ENCODE results near the gene NOXRED1.
A peak's percentile ranks its signal among the peaks of the same experiment; 100 is the strongest.

NOXRED1 gene

DNA sequence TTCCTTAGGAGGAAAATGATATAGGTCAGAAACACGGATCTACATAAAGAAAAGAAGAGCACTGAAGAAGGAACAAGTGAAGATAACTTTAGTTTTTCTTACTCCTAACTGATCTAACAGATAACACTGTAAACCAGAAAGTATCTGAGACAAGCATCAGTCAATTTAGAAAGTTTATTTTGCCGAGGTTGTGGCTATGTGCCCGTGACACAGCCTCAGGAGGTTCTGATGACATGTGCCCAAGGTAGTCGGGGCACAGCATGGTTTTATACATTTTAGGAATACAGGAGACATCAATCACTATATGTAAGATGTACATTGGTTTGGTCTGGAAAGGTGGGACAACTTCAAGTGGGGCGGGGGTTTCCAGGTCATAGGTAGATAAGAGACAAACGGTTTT lies 23.1 kb downstream of the NOXRED1 start (continued):
- TF ChIP-seq, protein P1, sequence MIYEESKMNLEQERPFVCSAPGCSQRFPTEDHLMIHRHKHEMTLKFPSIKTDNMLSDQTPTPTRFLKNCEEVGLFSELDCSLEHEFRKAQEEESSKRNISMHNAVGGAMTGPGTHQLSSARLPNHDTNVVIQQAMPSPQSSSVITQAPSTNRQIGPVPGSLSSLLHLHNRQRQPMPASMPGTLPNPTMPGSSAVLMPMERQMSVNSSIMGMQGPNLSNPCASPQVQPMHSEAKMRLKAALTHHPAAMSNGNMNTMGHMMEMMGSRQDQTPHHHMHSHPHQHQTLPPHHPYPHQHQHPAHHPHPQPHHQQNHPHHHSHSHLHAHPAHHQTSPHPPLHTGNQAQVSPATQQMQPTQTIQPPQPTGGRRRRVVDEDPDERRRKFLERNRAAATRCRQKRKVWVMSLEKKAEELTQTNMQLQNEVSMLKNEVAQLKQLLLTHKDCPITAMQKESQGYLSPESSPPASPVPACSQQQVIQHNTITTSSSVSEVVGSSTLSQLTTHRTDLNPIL (CRISPR knock-in tag; IDR thresholded peaks at IDR 0.05; ENCODE audit: low read depth): no peak
- no peak for TF ChIP-seq ZNF70 (CRISPR knock-in tag; IDR thresholded peaks at IDR 0.05)

DNA sequence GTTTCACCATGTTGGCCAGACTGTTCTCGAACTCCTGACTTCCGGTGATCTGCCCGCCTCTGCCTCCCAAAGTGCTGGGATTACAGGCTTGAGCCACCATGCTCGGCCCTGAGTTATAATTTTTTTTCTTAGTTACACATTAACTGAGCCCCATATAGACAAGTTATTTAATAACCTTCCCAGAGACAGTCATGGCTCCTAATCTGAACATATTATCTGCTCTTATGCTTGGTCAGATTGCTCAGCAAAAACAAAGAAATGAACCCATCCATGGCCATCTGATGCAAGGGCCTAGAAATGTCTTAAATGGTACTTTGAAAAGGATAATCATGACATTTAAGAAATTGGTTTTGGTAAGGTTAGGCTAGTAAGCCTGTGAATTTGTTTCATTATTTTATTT lies 33.1 kb downstream of the NOXRED1 start:
- no peak for ATAC-seq
- TF ChIP-seq, protein P1 (CRISPR knock-in tag; IDR thresholded peaks at IDR 0.05; ENCODE audit: low read depth): no peak
- TF ChIP-seq, protein P2, sequence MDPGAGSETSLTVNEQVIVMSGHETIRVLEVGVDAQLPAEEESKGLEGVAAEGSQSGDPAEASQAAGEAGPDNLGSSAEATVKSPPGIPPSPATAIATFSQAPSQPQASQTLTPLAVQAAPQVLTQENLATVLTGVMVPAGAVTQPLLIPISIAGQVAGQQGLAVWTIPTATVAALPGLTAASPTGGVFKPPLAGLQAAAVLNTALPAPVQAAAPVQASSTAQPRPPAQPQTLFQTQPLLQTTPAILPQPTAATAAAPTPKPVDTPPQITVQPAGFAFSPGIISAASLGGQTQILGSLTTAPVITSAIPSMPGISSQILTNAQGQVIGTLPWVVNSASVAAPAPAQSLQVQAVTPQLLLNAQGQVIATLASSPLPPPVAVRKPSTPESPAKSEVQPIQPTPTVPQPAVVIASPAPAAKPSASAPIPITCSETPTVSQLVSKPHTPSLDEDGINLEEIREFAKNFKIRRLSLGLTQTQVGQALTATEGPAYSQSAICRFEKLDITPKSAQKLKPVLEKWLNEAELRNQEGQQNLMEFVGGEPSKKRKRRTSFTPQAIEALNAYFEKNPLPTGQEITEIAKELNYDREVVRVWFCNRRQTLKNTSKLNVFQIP (CRISPR knock-in tag; IDR thresholded peaks at IDR 0.05; ENCODE audit: borderline replicate concordance, low read depth): no peak
- TF ChIP-seq GLIS3 (CRISPR knock-in tag; IDR thresholded peaks at IDR 0.05) (no peak), ZFP30 (CRISPR knock-in tag; IDR thresholded peaks at IDR 0.05) (no peak), ZNF565 (CRISPR knock-in tag; conservative IDR thresholded peaks at IDR 0.05; ENCODE audit: low read depth) (no peak)

DNA sequence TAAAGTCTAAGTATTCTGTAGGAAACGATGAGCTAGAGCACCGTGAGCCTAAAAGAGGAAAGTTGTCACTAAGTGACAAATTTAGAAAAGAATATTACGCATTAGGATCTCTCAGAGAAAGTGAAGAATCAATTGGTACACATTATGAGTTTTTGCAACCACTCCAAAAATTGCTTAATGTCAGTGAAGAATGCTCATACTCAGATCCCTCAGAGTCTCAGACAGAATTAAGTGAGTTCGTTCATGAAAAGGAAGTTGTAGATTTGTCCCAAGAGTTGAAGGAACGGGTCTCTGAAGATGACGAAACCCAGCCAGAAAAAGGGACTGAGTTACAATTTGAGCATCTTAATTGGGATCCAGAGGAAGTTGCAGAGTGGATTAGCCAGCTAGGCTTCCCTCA lies 44.6 kb downstream of the NOXRED1 start:
- no peak for ATAC-seq
- no peak for TF ChIP-seq ZNF565 (CRISPR knock-in tag; conservative IDR thresholded peaks at IDR 0.05; ENCODE audit: low read depth)
- TF ChIP-seq, protein P3, sequence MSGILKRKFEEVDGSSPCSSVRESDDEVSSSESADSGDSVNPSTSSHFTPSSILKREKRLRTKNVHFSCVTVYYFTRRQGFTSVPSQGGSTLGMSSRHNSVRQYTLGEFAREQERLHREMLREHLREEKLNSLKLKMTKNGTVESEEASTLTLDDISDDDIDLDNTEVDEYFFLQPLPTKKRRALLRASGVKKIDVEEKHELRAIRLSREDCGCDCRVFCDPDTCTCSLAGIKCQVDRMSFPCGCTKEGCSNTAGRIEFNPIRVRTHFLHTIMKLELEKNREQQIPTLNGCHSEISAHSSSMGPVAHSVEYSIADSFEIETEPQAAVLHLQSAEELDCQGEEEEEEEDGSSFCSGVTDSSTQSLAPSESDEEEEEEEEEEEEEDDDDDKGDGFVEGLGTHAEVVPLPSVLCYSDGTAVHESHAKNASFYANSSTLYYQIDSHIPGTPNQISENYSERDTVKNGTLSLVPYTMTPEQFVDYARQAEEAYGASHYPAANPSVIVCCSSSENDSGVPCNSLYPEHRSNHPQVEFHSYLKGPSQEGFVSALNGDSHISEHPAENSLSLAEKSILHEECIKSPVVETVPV (CRISPR knock-in tag; IDR thresholded peaks at IDR 0.05): no peak
- TF ChIP-seq, protein P4, sequence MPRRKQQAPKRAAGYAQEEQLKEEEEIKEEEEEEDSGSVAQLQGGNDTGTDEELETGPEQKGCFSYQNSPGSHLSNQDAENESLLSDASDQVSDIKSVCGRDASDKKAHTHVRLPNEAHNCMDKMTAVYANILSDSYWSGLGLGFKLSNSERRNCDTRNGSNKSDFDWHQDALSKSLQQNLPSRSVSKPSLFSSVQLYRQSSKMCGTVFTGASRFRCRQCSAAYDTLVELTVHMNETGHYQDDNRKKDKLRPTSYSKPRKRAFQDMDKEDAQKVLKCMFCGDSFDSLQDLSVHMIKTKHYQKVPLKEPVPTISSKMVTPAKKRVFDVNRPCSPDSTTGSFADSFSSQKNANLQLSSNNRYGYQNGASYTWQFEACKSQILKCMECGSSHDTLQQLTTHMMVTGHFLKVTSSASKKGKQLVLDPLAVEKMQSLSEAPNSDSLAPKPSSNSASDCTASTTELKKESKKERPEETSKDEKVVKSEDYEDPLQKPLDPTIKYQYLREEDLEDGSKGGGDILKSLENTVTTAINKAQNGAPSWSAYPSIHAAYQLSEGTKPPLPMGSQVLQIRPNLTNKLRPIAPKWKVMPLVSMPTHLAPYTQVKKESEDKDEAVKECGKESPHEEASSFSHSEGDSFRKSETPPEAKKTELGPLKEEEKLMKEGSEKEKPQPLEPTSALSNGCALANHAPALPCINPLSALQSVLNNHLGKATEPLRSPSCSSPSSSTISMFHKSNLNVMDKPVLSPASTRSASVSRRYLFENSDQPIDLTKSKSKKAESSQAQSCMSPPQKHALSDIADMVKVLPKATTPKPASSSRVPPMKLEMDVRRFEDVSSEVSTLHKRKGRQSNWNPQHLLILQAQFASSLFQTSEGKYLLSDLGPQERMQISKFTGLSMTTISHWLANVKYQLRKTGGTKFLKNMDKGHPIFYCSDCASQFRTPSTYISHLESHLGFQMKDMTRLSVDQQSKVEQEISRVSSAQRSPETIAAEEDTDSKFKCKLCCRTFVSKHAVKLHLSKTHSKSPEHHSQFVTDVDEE (CRISPR knock-in tag; IDR thresholded peaks at IDR 0.05): no peak
- no peak for TF ChIP-seq TCF4 (CRISPR knock-in tag; IDR thresholded peaks at IDR 0.05; ENCODE audit: borderline replicate concordance)

DNA sequence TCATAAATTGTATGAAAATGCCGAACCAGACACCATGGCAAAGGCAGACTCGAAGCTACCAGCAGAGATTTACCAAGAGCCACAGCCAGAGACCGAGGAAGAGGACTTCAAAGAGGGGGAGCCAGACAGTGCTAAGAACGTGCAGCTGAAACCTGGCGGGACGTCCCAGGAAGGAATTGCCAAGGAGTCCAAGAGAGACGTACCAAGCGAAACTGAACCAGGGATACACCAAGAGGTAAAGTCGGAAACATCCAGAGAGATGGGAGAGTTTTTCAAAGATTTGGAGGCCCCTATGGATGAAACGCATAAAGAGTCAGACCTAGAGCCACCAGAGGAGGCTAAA lies 45.9 kb downstream of the NOXRED1 start:
- ATAC-seq: peak; percentile 38
- TF ChIP-seq BACH2 (CRISPR knock-in tag; IDR thresholded peaks at IDR 0.05; ENCODE audit: borderline replicate concordance) (no peak), ZFP3 (CRISPR knock-in tag; IDR thresholded peaks at IDR 0.05) (no peak), SNAI2 (CRISPR knock-in tag; IDR thresholded peaks at IDR 0.05) (no peak), ZNF565 (CRISPR knock-in tag; conservative IDR thresholded peaks at IDR 0.05; ENCODE audit: low read depth) (no peak), PPARA (CRISPR knock-in tag; IDR thresholded peaks at IDR 0.05; ENCODE audit: borderline replicate concordance) (no peak), ZNF70 (CRISPR knock-in tag; IDR thresholded peaks at IDR 0.05) (no peak), ZFP30 (CRISPR knock-in tag; IDR thresholded peaks at IDR 0.05) (no peak), CSDC2 (CRISPR knock-in tag; IDR thresholded peaks at IDR 0.05) (no peak), RARB (CRISPR knock-in tag; IDR thresholded peaks at IDR 0.05) (no peak)
- TF ChIP-seq, protein P2 (CRISPR knock-in tag; IDR thresholded peaks at IDR 0.05; ENCODE audit: borderline replicate concordance, low read depth): no peak
- TF ChIP-seq, protein P3 (CRISPR knock-in tag; IDR thresholded peaks at IDR 0.05): no peak
- TF ChIP-seq, protein P4 (CRISPR knock-in tag; IDR thresholded peaks at IDR 0.05): no peak
- TF ChIP-seq, protein P1 (CRISPR knock-in tag; IDR thresholded peaks at IDR 0.05; ENCODE audit: low read depth): no peak

Measured in SK-N-SH treated with all-trans-retinoic acid at 6 μM for 48 hours (cell line).